KOPT-K1 (cell line): ENCODE data around the gene TLN1.

ENCODE experiments used
- H3K27ac ChIP-seq: fragments of 200-600 bp; sonication (generic); 2 replicates; pipeline ENCODE4 v1.5.1; 2016; ENCODE audit warnings: antibody characterized with exemption, mild to moderate bottlenecking, low read depth, low read length; ENCODE audit not compliant: poor library complexity, severe bottlenecking
- H3K36me3 ChIP-seq: fragments of 200-600 bp; sonication (generic); 2 replicates; pipeline ENCODE4 v1.5.1; 2017; ENCODE audit warnings: antibody characterized with exemption, mild to moderate bottlenecking, low read length, moderate library complexity; ENCODE audit not compliant: insufficient read depth
- H3K9me3 ChIP-seq: fragments of 200-600 bp; sonication (generic); 2 replicates; pipeline ENCODE4 v1.5.1; 2017; ENCODE audit warnings: antibody characterized with exemption, low read length, mild to moderate bottlenecking; ENCODE audit not compliant: insufficient read depth, poor library complexity, severe bottlenecking

Gene TLN1

DNA sequence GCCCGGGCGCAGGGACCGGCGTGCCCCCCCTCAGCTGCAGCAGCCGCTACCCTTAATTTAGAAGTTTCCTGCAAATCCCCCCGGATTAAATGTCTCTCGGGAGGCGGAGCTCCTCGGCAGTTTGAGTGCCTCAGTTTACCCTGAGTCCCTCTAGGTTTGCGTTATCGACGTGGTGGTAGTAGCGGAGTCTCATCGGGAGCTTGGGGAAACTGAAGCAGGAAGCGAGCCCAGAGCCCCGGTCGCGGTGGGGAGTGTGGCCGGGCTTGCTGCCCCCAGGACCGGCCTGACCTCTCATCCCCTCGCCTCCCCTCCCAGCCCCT is 41.7 kb downstream of the TLN1 start:
- Histone ChIP-seq H3K9me3 (no peaks in the 10 kb centered on the region), H3K27ac (peak overlapping the region; percentile 66), H3K36me3 (no peaks in the 10 kb centered on the region)

DNA sequence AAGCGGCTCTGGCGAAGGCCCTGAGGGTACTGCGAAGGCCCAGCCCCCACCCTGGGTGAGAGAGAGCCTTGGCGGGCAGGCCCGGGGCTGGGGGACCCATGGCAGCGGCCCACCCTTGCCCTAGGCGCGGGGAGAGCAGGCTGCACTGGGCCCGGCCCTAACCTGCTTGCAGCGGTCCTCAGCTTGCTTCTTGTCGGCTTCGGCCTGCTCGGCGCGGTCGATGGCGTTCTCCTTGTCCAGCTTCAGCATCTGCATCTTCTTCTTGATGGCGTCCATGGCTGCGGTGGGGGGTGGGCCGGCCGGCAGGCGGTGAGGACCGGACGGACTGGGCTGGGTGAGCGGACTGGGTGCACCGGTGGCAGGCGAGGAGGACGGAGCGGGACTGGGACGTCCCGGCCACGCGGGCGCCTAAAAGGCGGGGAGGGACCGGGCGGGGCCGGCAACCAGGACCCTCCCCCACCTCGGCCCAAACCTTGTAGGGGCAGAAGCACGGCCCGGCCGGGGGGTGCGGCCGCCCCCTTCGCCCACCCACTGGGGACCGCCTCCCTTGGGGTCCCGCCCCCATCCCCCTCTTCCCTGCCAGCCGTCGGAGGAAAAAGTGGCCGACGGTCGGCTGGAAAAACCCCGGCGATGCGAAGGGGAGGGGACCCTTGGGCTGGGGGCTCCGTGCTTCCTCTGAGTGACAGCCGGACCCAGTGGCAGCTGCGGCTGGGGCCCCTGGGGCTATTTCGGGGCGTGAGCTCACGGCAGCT is 42.3 kb downstream of the TLN1 start, which contains the start of gene TPM2:
Gene TPM2 (minus strand): TSS at position 384 of the 752 bp plus-strand sequence. CDS start 108 bp downstream, at position 276.
- no peaks in the 10 kb centered on the region for H3K9me3 ChIP-seq
- no peaks in the 10 kb centered on the region for H3K36me3 ChIP-seq
- peak within 1 kb of the TSS; percentile 66 for H3K27ac ChIP-seq

DNA sequence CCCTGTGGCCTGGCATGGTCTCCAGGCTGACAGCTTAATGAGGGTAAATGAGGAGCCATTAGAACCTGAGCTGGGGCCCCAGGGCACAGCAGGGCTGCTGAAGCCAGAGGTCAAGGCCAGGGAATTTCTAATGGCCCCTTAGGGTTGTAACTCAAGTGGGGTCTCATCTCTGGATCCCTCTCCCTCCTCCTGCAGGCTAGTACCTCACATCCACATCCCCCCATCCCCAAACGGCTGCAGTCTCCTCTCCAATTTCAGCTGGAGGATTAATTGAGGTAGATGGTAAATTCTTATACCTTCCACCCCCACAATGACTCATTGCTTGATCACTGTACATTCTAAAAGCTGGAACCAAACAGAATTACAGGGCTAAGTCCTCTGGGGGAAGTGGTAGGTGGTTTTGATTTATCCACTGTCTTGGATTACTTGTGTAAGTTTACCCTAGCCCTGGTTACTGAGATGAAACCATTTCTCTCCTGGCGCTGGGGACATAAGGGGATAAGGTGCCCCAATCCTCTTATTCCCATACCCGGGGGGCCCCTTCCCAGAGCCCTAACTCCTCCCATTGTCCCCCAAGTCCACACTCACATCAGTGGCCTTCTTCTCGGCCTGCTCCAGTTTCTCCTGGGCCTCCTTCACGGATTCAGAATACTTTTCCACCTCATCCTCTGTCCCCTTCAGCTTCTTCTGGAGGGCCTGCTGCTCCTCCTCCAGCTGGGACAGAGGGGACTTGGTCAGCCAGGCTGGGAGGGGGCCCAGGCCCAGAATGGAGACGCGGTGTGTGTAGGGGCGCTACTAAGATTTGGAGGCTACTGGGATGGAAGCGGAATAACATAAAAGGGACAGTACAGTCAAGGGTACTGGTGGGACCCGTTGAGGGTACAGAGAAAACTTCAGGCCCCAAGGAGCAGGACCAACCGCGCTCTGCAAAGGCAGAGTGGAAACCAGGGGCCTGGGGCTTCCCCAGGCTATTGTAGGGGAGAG is 43.1 kb downstream of the TLN1 start:
- H3K27ac ChIP-seq = no peak overlapping the region
- no peaks in the 10 kb centered on the region for H3K36me3 ChIP-seq
- H3K9me3 ChIP-seq = no peaks in the 10 kb centered on the region

DNA sequence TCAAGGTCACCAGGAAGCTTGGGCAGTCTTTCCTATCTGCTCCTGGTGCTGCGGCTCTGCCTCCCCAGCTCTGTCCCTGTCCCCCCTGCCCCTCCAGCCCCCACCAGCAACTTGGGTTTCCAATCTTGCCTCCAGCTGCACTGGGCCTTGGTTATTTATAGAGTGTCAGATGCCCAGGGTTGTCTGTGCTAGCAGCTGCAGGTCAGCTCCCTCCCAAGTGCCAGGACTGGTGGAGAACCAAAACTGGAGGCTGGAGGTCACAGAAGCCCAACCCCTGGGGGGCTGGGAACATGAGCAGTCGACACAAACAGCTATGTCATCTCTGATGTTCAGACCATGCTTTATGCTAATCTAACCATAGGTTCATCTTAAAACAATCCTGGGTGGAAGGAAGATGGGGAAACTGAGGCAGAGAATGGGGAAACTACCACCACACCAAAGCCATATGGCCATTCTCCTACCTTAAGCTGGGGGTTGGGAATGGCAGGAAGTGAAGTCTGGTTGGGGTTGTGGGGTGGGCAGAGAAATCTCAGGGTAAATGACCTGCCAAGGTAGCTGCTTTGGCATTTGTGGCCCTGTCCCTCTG is 43.9 kb downstream of the TLN1 start:
- H3K36me3 ChIP-seq = no peaks in the 10 kb centered on the region
- no peaks in the 10 kb centered on the region for H3K9me3 ChIP-seq
- H3K27ac ChIP-seq = no peak overlapping the region

DNA sequence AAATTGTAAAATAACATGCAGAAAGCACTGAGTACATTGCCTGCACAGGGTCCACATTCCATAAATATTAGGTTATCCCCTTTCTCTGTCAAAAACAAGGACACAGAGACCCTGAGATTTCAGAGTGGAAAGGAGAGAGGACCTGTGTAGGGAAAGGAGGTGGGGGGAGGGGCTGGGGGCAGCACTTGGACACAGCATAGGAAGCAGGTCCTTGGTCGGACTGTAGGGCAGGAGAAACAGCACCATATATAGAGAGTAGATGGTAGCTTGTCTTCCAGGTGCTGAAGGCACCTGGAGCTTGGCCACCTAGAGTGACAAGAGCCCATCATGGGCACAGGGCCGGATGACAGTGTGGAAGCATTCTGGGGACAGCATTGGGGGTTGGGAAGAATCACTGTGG is 44.7 kb downstream of the TLN1 start:
- Histone ChIP-seq H3K36me3 (no peaks in the 10 kb centered on the region), H3K9me3 (no peaks in the 10 kb centered on the region), H3K27ac (no peak overlapping the region)

DNA sequence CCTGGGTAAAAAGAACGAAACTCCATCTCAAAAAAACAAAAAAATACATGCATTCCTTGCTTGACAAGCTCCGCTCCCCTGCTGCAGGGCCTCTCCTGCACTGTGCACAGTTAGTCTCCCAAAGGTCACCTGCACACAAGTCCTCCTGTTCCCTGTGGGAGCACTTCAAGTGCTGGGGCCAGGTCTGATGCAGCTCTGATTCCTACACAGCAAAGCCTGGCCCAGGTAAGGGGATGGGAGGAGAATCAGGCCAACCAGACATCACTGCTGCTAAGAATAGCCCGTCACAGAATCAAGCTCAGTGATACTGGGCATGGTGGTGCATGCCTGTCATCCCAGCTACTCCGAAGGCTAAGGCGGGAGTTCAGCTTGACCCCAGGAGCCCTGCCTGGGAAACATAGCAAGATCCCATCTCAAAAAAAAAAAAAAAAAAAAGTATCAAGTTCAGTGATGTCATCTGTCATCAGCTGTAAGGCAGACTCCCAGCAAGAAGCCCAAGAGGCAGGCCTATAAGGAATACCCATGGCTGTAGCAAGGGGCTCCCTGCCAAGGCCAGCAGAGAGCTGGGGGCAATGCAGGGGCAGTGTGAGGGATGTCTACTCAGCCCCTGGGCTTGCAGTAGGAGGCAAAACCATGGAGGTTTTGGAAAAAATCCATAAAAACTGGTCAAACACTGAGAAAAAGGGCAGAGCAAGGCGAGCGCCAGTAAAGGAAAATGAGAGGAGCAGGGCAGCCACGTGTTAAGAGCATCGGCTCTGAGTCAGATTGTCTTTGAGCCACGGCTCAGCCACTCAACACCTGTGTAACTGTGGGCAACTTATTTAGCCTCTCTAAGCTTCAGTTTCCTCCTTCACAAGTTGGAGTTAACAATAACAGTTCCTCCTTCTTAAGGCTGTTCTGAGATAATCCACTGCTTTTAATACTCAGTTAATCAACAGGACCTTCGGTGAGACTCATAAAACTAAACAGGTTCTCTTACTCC is 45.5 kb downstream of the TLN1 start:
- no peaks in the 10 kb centered on the region for H3K9me3 ChIP-seq
- H3K36me3 ChIP-seq = no peaks in the 10 kb centered on the region
- no peak overlapping the region for H3K27ac ChIP-seq

DNA sequence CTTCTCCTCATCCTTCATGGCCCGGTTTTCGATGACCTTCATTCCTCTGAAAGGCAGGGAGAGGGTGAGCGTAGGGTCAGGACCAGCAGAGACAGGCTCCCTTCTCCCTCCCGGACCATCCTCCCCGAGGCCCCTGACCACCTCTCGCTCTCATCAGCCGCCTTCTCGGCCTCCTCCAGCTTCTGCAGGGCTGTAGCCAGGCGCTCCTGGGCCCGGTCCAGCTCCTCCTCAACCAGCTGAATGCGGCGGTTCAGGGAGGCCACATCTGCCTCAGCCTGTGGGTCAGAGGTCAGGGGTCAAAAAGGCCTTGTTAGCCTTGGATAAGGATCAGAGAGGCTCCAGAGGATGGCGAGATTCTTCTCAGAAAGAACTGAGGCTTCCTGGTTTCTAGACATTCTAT is 46.5 kb downstream of the TLN1 start:
- no peak overlapping the region for H3K27ac ChIP-seq
- H3K9me3 ChIP-seq = no peaks in the 10 kb centered on the region
- no peaks in the 10 kb centered on the region for H3K36me3 ChIP-seq

DNA sequence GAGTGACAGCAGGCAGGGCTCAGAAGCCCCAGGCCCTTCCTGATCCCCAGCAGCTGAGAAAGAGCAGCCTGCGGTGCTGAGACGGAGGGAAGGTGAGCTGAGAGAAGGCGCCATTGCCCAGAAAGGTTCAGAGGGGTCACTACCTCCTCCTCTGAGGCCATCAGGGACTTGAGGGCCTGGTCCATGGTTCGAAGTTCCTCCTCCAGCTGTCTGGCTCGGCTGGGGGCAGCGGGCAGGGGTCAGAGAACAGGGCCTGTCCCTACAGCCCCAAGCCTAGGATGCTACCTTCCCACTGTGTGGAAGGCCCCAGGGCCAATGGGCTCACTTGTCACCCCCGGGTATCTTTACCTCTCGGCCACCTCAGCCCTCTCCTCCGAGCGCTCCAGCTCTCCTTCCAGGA is 47.1 kb downstream of the TLN1 start:
- Histone ChIP-seq H3K27ac (no peak overlapping the region), H3K9me3 (no peaks in the 10 kb centered on the region), H3K36me3 (no peaks in the 10 kb centered on the region)

DNA sequence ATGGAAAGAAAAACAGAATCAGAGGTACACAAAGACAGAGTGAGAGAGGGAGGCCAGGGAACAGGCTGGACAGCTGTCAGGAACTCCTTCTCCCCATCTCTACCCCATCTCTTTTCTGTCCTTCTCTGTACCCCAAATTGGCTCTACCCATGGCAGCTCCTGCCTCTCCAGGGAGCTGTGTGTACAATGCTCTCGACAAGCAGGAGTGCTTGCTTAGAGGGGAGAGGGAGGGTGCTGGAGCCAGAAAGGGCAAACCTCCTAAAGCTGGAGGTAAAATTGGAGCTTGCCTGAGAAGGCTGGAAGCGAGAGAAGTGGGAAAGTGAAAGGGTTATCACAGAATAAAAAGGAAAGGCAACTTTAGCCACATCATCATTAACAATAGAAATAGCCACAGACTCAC is 48.7 kb downstream of the TLN1 start:
- H3K36me3 ChIP-seq = no peaks in the 10 kb centered on the region
- H3K9me3 ChIP-seq = no peaks in the 10 kb centered on the region
- H3K27ac ChIP-seq = no peak overlapping the region

DNA sequence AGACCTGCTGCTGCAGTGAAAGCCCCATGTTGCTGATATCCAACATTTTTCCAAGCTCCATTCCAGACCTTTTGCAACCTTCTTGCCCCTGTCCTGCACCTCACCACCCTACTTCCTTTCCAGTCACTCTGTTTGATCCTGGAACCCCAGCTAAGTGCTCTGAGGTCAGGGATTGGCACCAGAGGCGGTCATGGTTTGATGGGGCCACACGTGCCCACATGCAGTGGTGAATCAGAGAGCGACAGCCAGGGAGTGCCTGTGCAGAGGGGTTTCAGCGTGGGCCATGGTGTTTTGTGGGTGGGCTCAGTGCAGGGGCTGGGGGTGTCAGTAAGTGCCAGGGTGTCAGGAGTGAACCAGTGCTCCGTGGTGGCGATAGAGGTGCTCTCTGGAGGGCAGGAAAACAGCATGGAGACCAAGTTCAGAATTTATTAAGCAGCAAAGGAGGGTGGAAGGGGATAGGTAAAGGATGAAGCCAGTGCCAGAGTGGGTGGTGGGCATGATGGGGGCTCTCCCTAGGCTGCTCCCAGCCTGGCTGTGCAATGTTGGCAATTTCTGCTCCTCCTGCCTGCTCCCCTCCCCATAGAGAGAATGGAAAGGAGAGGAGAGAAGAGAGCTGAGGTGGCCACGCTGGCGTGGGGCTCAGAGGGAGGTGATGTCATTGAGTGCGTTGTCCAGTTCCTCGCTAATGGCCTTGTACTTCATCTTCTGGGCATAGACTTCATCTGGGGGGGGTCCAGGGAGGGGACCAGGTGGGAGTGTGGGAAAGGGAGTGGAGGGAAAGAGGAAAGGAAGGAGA is 49.3 kb downstream of the TLN1 start:
- Histone ChIP-seq H3K9me3 (no peaks in the 10 kb centered on the region), H3K36me3 (no peaks in the 10 kb centered on the region), H3K27ac (no peak overlapping the region)

DNA sequence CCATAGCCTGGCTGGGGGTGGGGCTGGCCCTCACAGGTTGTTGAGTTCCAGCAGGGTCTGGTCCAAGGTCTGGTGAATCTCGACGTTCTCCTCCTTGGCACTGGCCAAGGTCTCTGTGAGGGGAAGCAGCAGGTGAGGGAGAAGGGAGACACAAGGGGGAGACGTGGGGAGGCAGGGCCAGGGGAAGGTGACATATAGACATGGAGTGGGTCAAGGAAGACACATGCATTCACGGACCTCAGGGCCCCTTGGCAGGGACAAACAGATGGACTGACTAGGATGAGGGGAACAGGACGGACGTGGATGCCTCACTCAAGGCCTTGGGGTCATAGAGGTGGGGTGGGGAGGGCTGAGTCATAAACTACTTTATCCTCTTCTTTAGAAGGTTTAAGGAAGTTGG is 49.9 kb downstream of the TLN1 start:
- Histone ChIP-seq H3K36me3 (no peaks in the 10 kb centered on the region), H3K27ac (no peak overlapping the region), H3K9me3 (no peaks in the 10 kb centered on the region)

DNA sequence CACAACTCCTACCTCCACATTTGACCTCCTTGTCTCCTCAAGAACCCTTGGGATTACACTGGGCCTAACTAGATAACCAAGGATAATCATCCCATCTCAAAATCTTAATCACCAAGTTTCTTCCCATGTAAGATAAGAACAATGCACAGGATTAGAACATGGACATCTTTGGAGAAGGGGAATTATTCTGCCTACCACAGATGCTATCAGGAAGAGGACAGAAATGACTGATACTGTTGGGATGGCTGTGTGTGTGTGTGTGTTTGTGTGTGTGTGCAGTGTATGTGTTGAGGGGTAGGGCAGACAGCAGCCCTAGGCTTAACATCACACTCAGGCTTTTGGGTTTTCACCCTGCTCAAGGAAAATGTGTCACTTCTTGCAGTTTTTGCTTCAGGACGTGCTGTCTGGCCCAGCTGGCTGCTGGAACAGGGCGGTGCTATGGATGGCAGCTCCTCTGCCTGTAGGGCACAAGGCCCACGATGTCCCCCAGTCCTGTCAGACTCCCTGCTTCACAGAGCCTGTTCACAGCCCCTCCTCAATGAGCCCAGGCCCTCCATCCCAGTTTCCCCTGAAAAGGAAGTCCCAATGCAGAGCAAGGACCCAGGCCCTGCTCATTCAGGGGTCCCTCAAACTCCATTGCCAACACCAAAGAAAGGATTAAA is 50.5 kb downstream of the TLN1 start:
- Histone ChIP-seq H3K36me3 (no peaks in the 10 kb centered on the region), H3K9me3 (no peaks in the 10 kb centered on the region), H3K27ac (no peak overlapping the region)

DNA sequence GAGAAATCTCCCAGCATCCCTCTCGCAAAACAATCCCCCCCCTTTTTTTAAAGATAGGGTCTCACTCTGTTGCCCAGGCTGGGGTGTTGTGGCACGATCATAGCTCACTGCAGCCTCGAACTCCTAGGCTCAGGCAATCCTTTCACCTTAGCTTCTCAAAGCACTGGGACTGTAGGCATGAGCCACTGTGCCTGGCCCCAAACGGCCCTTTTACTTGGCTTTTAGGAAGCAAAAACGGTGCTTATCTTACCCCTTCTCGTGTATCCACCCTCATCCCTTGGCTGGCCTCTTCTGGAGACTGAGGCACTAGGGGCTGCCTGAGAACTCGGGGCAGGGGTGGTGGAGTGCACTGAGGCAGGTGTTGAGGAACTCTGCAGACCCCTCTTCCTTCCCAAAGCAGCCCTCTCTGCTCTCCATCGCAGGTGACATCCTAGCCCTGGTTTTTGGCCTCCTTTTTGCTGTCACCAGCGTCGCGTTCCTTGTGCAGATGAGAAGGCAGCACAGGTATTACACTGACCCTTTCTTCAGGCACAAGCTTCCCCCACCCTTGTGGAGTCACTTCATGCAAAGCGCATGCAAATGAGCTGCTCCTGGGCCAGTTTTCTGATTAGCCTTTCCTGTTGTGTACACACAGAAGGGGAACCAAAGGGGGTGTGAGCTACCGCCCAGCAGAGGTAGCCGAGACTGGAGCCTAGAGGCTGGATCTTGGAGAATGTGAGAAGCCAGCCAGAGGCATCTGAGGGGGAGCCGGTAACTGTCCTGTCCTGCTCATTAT is 51.5 kb downstream of the TLN1 start:
- no peaks in the 10 kb centered on the region for H3K9me3 ChIP-seq
- H3K27ac ChIP-seq = no peak overlapping the region
- H3K36me3 ChIP-seq = no peaks in the 10 kb centered on the region
